Measurements from ENCODE around the gene GASK1A.

GRCh38 chr3:42980909-42981308 lies 1.8 kb downstream of the GASK1A start:
- TF ChIP-seq EZH2phosphoT487 (conservative IDR thresholded peaks at IDR 0.05; ENCODE audit: low read length) (no peak), CTCF (IDR thresholded peaks at IDR 0.05; ENCODE audit: insufficient read depth, low read length, poor library complexity, severe bottlenecking) (no peak)

Data from SU-DHL-6 (cell line).